KMS-11 (cell line): Measurements from ENCODE around the gene HDAC4.

Experiments
- H2AFZ ChIP-seq: fragments of 200-600 bp; sonication (generic); 2 replicates; pipeline ENCODE4 v1.6.1; 2016; ENCODE audit warnings: antibody characterized with exemption, mixed run types, low read depth
- H3K27ac ChIP-seq: fragments of 200-600 bp; sonication (generic); 2 replicates; pipeline ENCODE4 v1.6.1; 2016; ENCODE audit warnings: mild to moderate bottlenecking, mixed run types
- H3K27me3 ChIP-seq: fragments of 200-600 bp; sonication (generic); 2 replicates; pipeline ENCODE4 v1.6.1; 2017; ENCODE audit warnings: mild to moderate bottlenecking, low read depth, mixed run types, moderate library complexity; ENCODE audit not compliant: insufficient read depth
- H3K36me3 ChIP-seq: fragments of 200-600 bp; sonication (generic); 2 replicates; pipeline ENCODE4 v1.6.1; 2017; ENCODE audit warnings: mild to moderate bottlenecking, mixed run types; ENCODE audit not compliant: insufficient read depth
- H3K4me1 ChIP-seq: fragments of 200-600 bp; sonication (generic); 2 replicates; pipeline ENCODE4 v1.6.1; 2016; ENCODE audit warnings: mild to moderate bottlenecking, low read depth, mixed run types; ENCODE audit not compliant: poor library complexity, severe bottlenecking
- H3K4me2 ChIP-seq: fragments of 200-600 bp; sonication (generic); 2 replicates; pipeline ENCODE4 v1.7.0; 2016; ENCODE audit warnings: mild to moderate bottlenecking, mixed run types
- H3K4me3 ChIP-seq: fragments of 200-600 bp; sonication (generic); IDR thresholded peaks from 2 replicates; pipeline ENCODE4 v1.6.1; 2017; ENCODE audit warnings: low read depth, low read length, mixed read lengths; ENCODE audit not compliant: insufficient read depth
- H3K79me2 ChIP-seq: fragments of 200-600 bp; sonication (generic); 2 replicates; pipeline ENCODE4 v1.6.1; 2016; ENCODE audit warnings: low read depth, mixed run types; ENCODE audit not compliant: insufficient read depth
- H3K9ac ChIP-seq: fragments of 200-600 bp; sonication (generic); 2 replicates; pipeline ENCODE4 v1.6.1; 2016; ENCODE audit warnings: mild to moderate bottlenecking, mixed run types
- H4K20me1 ChIP-seq: fragments of 200-600 bp; sonication (generic); 2 replicates; pipeline ENCODE4 v1.6.1; 2016; ENCODE audit warnings: mild to moderate bottlenecking, mixed run types; ENCODE audit not compliant: insufficient read depth
- CTCF ChIP-seq: fragments of 200-600 bp; sonication (generic); conservative IDR thresholded peaks from 2 replicates; pipeline ENCODE4 v1.6.1; 2017; ENCODE audit warnings: low read depth, mild to moderate bottlenecking, antibody characterized with exemption, low read length, moderate library complexity, mixed read lengths

HDAC4 gene

GRCh38 chr2:239012228-239012627 lies 388.6 kb downstream of the HDAC4 start:
- Histone ChIP-seq H3K9ac (no peak overlapping the region), H3K4me3 (no peak overlapping the region), H3K27me3 (peaks cover 25% of the 10 kb centered on the region)

GRCh38 chr2:239009589-239009961 lies 391.2 kb downstream of the HDAC4 start:
- Histone ChIP-seq H3K36me3 (no peaks in the 10 kb centered on the region), H3K27me3 (peaks cover 45% of the 10 kb centered on the region), H3K9ac (no peak overlapping the region), H4K20me1 (no peaks in the 10 kb centered on the region), H3K4me1 (no peaks in the 10 kb centered on the region), H3K27ac (no peak overlapping the region), H3K4me3 (no peak overlapping the region), H2AFZ (no peak overlapping the region), H3K4me2 (no peak overlapping the region), H3K79me2 (no peaks in the 10 kb centered on the region)
- TF ChIP-seq CTCF, result no peak

More at GRCh38 chr2:239012228-239012627, 388.6 kb downstream of the HDAC4 start:
- no peak for TF ChIP-seq CTCF
- Histone ChIP-seq H3K79me2 (no peaks in the 10 kb centered on the region), H3K27ac (no peak overlapping the region), H2AFZ (no peak overlapping the region), H4K20me1 (no peaks in the 10 kb centered on the region), H3K4me1 (no peaks in the 10 kb centered on the region), H3K4me2 (no peak overlapping the region), H3K36me3 (no peaks in the 10 kb centered on the region)

GRCh38 chr2:239008677-239009588 lies 391.9 kb downstream of the HDAC4 start:
- no peaks in the 10 kb centered on the region for H3K79me2 ChIP-seq
- peaks cover 51% of the 10 kb centered on the region for H3K27me3 ChIP-seq

GRCh38 chr2:239008004-239008403 lies 392.8 kb downstream of the HDAC4 start:
- TF ChIP-seq CTCF, result no peak

More at GRCh38 chr2:239008677-239009588, 391.9 kb downstream of the HDAC4 start:
- H3K4me3 ChIP-seq, result no peak overlapping the region
- H4K20me1 ChIP-seq, result no peaks in the 10 kb centered on the region
- H3K4me1 ChIP-seq, result no peaks in the 10 kb centered on the region
- H3K4me2 ChIP-seq, result no peak overlapping the region
- H3K9ac ChIP-seq, result no peak overlapping the region
- H2AFZ ChIP-seq, result no peak overlapping the region
- no peaks in the 10 kb centered on the region for H3K36me3 ChIP-seq
- no peak for TF ChIP-seq CTCF
- H3K27ac ChIP-seq, result no peak overlapping the region

More at GRCh38 chr2:239008004-239008403, 392.8 kb downstream of the HDAC4 start:
- Histone ChIP-seq H3K36me3 (no peaks in the 10 kb centered on the region), H3K79me2 (no peaks in the 10 kb centered on the region), H3K27ac (no peak overlapping the region), H3K4me2 (no peak overlapping the region), H3K4me1 (no peaks in the 10 kb centered on the region), H3K4me3 (no peak overlapping the region), H3K27me3 (peaks cover 58% of the 10 kb centered on the region), H2AFZ (no peak overlapping the region), H4K20me1 (no peaks in the 10 kb centered on the region), H3K9ac (no peak overlapping the region)
